H1 (cell line): ENCODE measurements around the gene KRT5. TPM values are rescaled to one million over a fixed set of nuclear protein-coding genes. Genes with fewer than 3 reads are reported as not detected.

Experiments used
- EP300 ChIP-seq, 2 experiments: IDR thresholded peaks; 1 replicate in 1 of 2; 2 replicates in 1 of 2; pipeline ENCODE4 v1.6.1; 2011 to 2012; ENCODE audit warnings: low read depth in 2 of 2, low read length in 2 of 2, mild to moderate bottlenecking in 2 of 2, borderline replicate concordance in 1 of 2, inconsistent platforms in 1 of 2, moderate library complexity in 1 of 2
- NANOG ChIP-seq: IDR thresholded peaks from 2 replicates; pipeline ENCODE4 v1.6.1; 2011; ENCODE audit warnings: low read length, low read depth, mild to moderate bottlenecking, inconsistent platforms; ENCODE audit not compliant: insufficient read depth, poor library complexity, severe bottlenecking
- POU5F1 ChIP-seq: IDR thresholded peaks from 2 replicates; pipeline ENCODE4 v1.6.1; 2011; ENCODE audit warnings: low read depth, mild to moderate bottlenecking, low read length, moderate library complexity
- polyA plus RNA-seq, 7 experiments: library from polyadenylated mRNA; depleted of rRNA in 3 of 7; stranded (reverse) in 5 of 7; unstranded in 2 of 7; fragments of >200 nt in 5 of 7; fragments of 200-250 nt in 2 of 7; gene quantifications; 1 replicate in 5 of 7; 2 replicates in 1 of 7; 4 replicates in 1 of 7; pipeline versions ENCODE4 v1.2.1 to v1.2.3, GENCODE V29; 2011 to 2013; ENCODE audit warnings: missing spikeins in 2 of 7, mixed read lengths in 2 of 7
- total RNA-seq: library from RNA; stranded (reverse); fragmentation: NEBNext Ultra II Directional; extraction: Animal tissue kit (Norgen Biotek cat#: 25700); gene quantifications from 2 replicates; pipeline ENCODE4 v1.2.1, GENCODE V29; 2021

KRT5 gene
- total and polyA plus RNA-seq, 2 of the 8 experiments (the other 6 are each of a cell fraction or from before 2014, with no cell fraction given) = 0.18 TPM; not detected in 1

DNA sequence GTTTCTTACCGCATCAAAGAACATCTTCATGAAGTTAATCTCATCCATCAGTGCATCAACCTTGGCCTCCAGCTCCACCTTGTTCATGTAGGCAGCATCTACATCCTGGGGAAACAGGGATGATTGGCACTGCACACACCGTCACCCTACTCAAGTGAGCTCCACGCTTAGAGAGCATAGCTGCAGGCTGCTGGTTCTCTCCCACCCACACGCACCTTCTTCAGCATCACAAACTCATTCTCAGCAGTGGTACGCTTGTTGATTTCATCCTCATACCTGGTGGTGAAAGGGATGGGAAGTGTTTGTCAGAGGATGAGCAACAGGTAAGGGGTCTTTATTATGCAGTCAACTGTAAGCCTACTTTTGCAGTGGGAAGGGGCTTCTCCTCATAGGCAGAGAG, 2.3 kb downstream of the KRT5 start (continued):
- TF ChIP-seq NANOG (no peak), EP300 (IDR thresholded peaks at IDR 0.05; ENCODE audit: borderline replicate concordance in 1 of 2, low read depth in 2 of 2, low read length in 2 of 2) (no peak), POU5F1 (no peak)
